HepG2 (cell line): ENCODE results near the gene MYO9A. TPM values are rescaled to one million over a fixed set of nuclear protein-coding genes. Genes with fewer than 3 reads are reported as not detected.

Experiments used
- ATAC-seq: fragments of 200-7000 bp; cut with Tn5 transposase; 3 replicates; pipeline ENCODE4 v1.9.1; 2020; ENCODE audit warnings: mild to moderate bottlenecking, moderate library complexity
- BruUV-seq: library from RNA; stranded (reverse); fragments of 400-500 nt; replicated peaks from 2 replicates; lab custom pipeline; 2021; lab: Mats Ljungman, UMichigan
- CTCF ChIA-PET: fragments of 300-600 bp; formaldehyde crosslinking; extraction: SDS; loops from one replicate; lab custom pipeline; 2021; ENCODE audit warnings: low total read pairs, inconsistent platforms, low intra/inter-chr PET ratio; lab: Yijun Ruan, JAX
- POLR2A ChIA-PET: fragments of 350-600 bp; sonication (Branson Sonifier 250); formaldehyde crosslinking; loops from one replicate; lab custom pipeline; 2020; ENCODE audit warnings: antibody characterized with exemption, inconsistent platforms; lab: Yijun Ruan, JAX
- DNase-seq: peaks from one replicate; pipeline ENCODE4 v3.0.0-alpha.2; 2015; ENCODE audit warnings: low spot score
- FAIRE-seq: peaks from 3 replicates; lab custom pipeline; 2011; peaks lifted over from hg19 to GRCh38; lab: Jason Lieb, UNC
- H2AFZ ChIP-seq: one replicate; pipeline ENCODE4 v1.6.1; 2011; ENCODE audit warnings: low read length, inconsistent platforms
- H3K27ac ChIP-seq: fragments of 300-600 bp; 3 replicates; pipeline ENCODE4 v1.8.0; 2011; ENCODE audit warnings: mixed run types, mild to moderate bottlenecking, mixed read lengths, low read length, inconsistent platforms; ENCODE audit not compliant: insufficient read depth; ENCODE audit errors: extremely low read length
- H3K27me3 ChIP-seq, 2 experiments: fragments of 200-600 bp in 1 of 2; 2 replicates in 1 of 2; 3 replicates in 1 of 2; pipeline versions ENCODE4 v1.6.0 to v1.8.0; 2011; ENCODE audit warnings: low read length in 2 of 2, mild to moderate bottlenecking in 2 of 2, moderate library complexity in 2 of 2, inconsistent platforms in 1 of 2; ENCODE audit not compliant: insufficient read depth in 2 of 2, control insufficient read depth in 1 of 2
- H3K36me3 ChIP-seq, 2 experiments: fragments of 200-600 bp in 1 of 2; replicated peaks in 1 of 2; 2 replicates in 1 of 2; 3 replicates in 1 of 2; pipeline versions ENCODE4 v1.5.1 to v1.8.0; 2011; ENCODE audit warnings: low read length in 2 of 2, inconsistent platforms in 1 of 2; ENCODE audit not compliant: insufficient read depth in 2 of 2, control insufficient read depth in 1 of 2
- H3K4me1 ChIP-seq: 2 replicates; pipeline ENCODE4 v1.5.1; 2012; ENCODE audit warnings: low read length, inconsistent platforms; ENCODE audit not compliant: insufficient read depth
- H3K4me2 ChIP-seq: 2 replicates; pipeline ENCODE4 v1.6.0; 2011; ENCODE audit warnings: low read depth, low read length, inconsistent platforms
- H3K4me3 ChIP-seq, 3 experiments: fragments of 200-600 bp in 1 of 3; sonication (generic), shearing (Covaris generic) in 1 of 3; replicated peaks in 1 of 3; 2 replicates each; pipeline ENCODE4 v1.5.1; 2011 to 2016; ENCODE audit warnings: low read length in 3 of 3, inconsistent platforms in 2 of 3, low read depth in 2 of 3, mild to moderate bottlenecking in 2 of 3, control low read depth in 1 of 3, mixed read lengths in 1 of 3; ENCODE audit not compliant: insufficient read depth in 1 of 3
- H3K79me2 ChIP-seq: one replicate; pipeline ENCODE4 v1.6.1; 2011; ENCODE audit warnings: low read length, inconsistent platforms; ENCODE audit not compliant: insufficient read depth
- H3K9ac ChIP-seq: 2 replicates; pipeline ENCODE4 v1.6.0; 2011; ENCODE audit warnings: mild to moderate bottlenecking, low read depth, low read length, inconsistent platforms; ENCODE audit not compliant: insufficient read depth
- H3K9me3 ChIP-seq: 2 replicates; pipeline ENCODE4 v1.5.1; 2012; ENCODE audit warnings: mild to moderate bottlenecking, low read length
- H4K20me1 ChIP-seq: 2 replicates; pipeline ENCODE4 v1.6.0; 2011; ENCODE audit warnings: inconsistent platforms, mild to moderate bottlenecking, low read length, moderate library complexity; ENCODE audit not compliant: insufficient read depth
- CBX1 ChIP-seq: IDR thresholded peaks from one replicate; pipeline ENCODE4 v1.6.1; 2016; ENCODE audit warnings: antibody characterized with exemption, low read depth
- CBX5 ChIP-seq: sonication (generic); formaldehyde crosslinking; IDR thresholded peaks from 2 replicates; pipeline ENCODE4 v1.4.0; 2020; ENCODE audit warnings: missing genetic modification reagents, borderline replicate concordance
- ERF ChIP-seq: IDR thresholded peaks from 2 replicates; pipeline ENCODE4 v1.6.1; 2018; ENCODE audit warnings: missing biosample characterization, missing genetic modification reagents
- FOXJ3 ChIP-seq: sonication (generic); formaldehyde crosslinking; IDR thresholded peaks from 2 replicates; pipeline ENCODE4 v1.4.0; 2020; ENCODE audit warnings: missing genetic modification reagents, mild to moderate bottlenecking, borderline replicate concordance
- JDP2 ChIP-seq: sonication (generic); formaldehyde crosslinking; IDR thresholded peaks from 2 replicates; pipeline ENCODE4 v1.8.1; 2022; ENCODE audit warnings: missing genetic modification reagents, borderline replicate concordance
- MTA3 ChIP-seq: sonication (generic); formaldehyde crosslinking; IDR thresholded peaks from 2 replicates; pipeline ENCODE4 v1.4.0; 2020; ENCODE audit warnings: missing genetic modification reagents
- NR3C1 ChIP-seq: sonication (generic); formaldehyde crosslinking; IDR thresholded peaks from 2 replicates; pipeline ENCODE4 v1.4.0; 2020; ENCODE audit warnings: missing genetic modification reagents
- RBM39 ChIP-seq: fragments of 200-400 bp; formaldehyde crosslinking; IDR thresholded peaks from one replicate; pipeline ENCODE4 v1.6.1; 2018; ENCODE audit warnings: antibody characterized with exemption, mild to moderate bottlenecking, low read depth, low read length; ENCODE audit not compliant: poor library complexity, severe bottlenecking
- ZNF619 ChIP-seq: sonication (generic); formaldehyde crosslinking; IDR thresholded peaks from 2 replicates; pipeline ENCODE4 v1.4.0; 2020; ENCODE audit warnings: mild to moderate bottlenecking, missing genetic modification reagents
- WGBS: methylation state at CpG from one replicate; pipeline ENCODE4 v1.1.6; 2017; ENCODE audit warnings: low lambda C conversion rate; 5-methylcytosine and 5-hydroxymethylcytosine counted together
- in situ Hi-C: cut with HindIII; loops from 2 replicates; pipeline ENCODE4 v1.10.0; 2017; ENCODE audit warnings: low pct_unique_long_range_greater_than_20kb; ENCODE audit not compliant: extremely low pct_ligation_motif_present
- intact Hi-C: fragments of 100-400 bp; cut with micrococcal nuclease; formaldehyde crosslinking; loops from one replicate; pipeline ENCODE4 v1.10.0; 2022; ENCODE audit not compliant: unreplicated experiment
- polyA plus RNA-seq, 8 experiments: library from polyadenylated mRNA; depleted of rRNA in 3 of 8; stranded (reverse) in 7 of 8; unstranded in 1 of 8; fragments of >200 nt; fragmentation: Illumina TruSeq in 4 of 8; extraction: Trizol in 4 of 8; gene quantifications; 2 replicates each; pipeline versions ENCODE4 v1.2.1 to v1.2.3, GENCODE V29; 2011 to 2016; ENCODE audit warnings: low read depth in 4 of 8, missing spikeins in 1 of 8, mixed read lengths in 1 of 8; ENCODE audit not compliant: insufficient read depth in 1 of 8
- total RNA-seq, 5 experiments: library from RNA; depleted of rRNA; stranded (reverse); fragments of >200 nt; fragmentation: Illumina TruSeq; extraction: Trizol; gene quantifications; 2 replicates each; pipeline ENCODE4 v1.2.3, GENCODE V29; 2016; ENCODE audit warnings: low read depth in 1 of 5
- TF ChIP-seq, protein P1 (sequence below): sonication (generic); formaldehyde crosslinking; IDR thresholded peaks from 2 replicates; pipeline ENCODE4 v1.9.0; 2021; ENCODE audit warnings: missing genetic modification reagents, borderline replicate concordance
- TF ChIP-seq, protein P2 (sequence below): sonication (generic); formaldehyde crosslinking; IDR thresholded peaks from 2 replicates; pipeline ENCODE4 v1.4.0; 2020; ENCODE audit warnings: missing genetic modification reagents, borderline replicate concordance
- TF ChIP-seq, protein P3 (sequence below): sonication (generic); formaldehyde crosslinking; IDR thresholded peaks from 2 replicates; pipeline ENCODE4 v1.5.1; 2020; ENCODE audit warnings: missing genetic modification reagents, mild to moderate bottlenecking, borderline replicate concordance
- TF ChIP-seq, protein P4 (sequence below): sonication (generic); formaldehyde crosslinking; IDR thresholded peaks from 2 replicates; pipeline ENCODE4 v1.5.0; 2020; ENCODE audit warnings: missing genetic modification reagents, mild to moderate bottlenecking, borderline replicate concordance

The MYO9A gene
- total and polyA plus RNA-seq, 2 of the 13 experiments (the other 11 are each of a cell fraction or from before 2014, with no cell fraction given), result 4.8 to 15.3 TPM

DNA sequence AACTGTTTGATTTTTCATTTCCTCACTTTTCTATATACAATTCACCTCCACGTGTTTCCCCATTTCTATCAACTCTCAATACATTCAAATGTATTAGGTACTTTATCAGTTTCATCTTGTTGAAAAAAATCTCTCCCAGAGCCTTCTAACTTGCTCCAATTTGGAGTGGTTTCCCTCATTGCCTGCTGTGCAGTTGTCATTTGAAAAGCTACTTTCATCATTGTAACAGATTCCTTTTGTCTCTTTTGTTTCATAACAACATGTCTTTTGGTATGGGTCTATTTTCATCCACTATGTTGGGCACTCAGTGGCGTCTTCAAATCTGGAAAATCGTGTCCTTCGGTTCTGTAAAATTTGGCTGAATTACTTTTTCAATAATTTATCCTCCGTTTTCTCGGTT is 232.6 kb downstream of the MYO9A start (continued):
- TF ChIP-seq RBM39 (no peak), FOXJ3 (CRISPR knock-in tag) (no peak), ZNF619 (CRISPR knock-in tag) (no peak), MTA3 (no peak)
- TF ChIP-seq, protein P1, sequence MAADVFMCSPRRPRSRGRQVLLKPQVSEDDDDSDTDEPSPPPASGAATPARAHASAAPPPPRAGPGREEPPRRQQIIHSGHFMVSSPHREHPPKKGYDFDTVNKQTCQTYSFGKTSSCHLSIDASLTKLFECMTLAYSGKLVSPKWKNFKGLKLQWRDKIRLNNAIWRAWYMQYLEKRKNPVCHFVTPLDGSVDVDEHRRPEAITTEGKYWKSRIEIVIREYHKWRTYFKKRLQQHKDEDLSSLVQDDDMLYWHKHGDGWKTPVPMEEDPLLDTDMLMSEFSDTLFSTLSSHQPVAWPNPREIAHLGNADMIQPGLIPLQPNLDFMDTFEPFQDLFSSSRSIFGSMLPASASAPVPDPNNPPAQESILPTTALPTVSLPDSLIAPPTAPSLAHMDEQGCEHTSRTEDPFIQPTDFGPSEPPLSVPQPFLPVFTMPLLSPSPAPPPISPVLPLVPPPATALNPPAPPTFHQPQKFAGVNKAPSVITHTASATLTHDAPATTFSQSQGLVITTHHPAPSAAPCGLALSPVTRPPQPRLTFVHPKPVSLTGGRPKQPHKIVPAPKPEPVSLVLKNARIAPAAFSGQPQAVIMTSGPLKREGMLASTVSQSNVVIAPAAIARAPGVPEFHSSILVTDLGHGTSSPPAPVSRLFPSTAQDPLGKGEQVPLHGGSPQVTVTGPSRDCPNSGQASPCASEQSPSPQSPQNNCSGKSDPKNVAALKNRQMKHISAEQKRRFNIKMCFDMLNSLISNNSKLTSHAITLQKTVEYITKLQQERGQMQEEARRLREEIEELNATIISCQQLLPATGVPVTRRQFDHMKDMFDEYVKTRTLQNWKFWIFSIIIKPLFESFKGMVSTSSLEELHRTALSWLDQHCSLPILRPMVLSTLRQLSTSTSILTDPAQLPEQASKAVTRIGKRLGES (CRISPR knock-in tag), result no peak

DNA sequence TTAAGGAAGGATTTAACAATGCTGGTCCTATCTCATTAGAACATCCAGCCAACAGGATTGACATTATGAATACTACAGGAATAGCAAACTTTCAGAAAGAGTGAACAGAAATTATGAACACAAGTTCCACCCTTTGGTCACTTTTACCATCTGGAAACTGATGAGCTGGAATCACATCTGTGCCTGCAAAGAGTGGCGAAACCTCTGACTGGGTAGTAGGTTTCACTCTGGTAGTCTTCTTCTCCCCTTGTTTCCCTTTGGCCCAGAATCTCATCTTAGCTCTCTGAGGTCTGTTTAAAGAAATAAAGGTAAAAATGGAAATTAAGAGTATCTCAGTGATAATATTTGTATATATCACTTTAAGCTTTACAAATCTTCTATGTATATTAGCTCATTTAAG is 234.5 kb downstream of the MYO9A start:
- Histone ChIP-seq H3K4me3 (no peak overlapping the region), H3K4me2 (no peak overlapping the region), H3K27me3 (no peaks in the 10 kb centered on the region), H2AFZ (no peak overlapping the region), H4K20me1 (no peaks in the 10 kb centered on the region), H3K9me3 (no peaks in the 10 kb centered on the region), H3K27ac (no peak overlapping the region), H3K9ac (no peak overlapping the region), H3K79me2 (no peaks in the 10 kb centered on the region), H3K4me1 (no peaks in the 10 kb centered on the region), H3K36me3 (no peaks in the 10 kb centered on the region)
- intact Hi-C loops (no loop called here), in situ Hi-C loops (no loop called here)
- ChIA-PET POLR2A (no interaction called here), CTCF (no interaction called here)
- no TSS peak for BruUV-seq
- ATAC-seq (no peak), FAIRE-seq (no peak), DNase-seq (no peak)
- 92% methylated on average over 1 of the region's 1 CpG for WGBS
- TF ChIP-seq ERF (CRISPR knock-in tag) (no peak), CBX1 (no peak), JDP2 (no peak), CBX5 (CRISPR knock-in tag) (no peak), NR3C1 (no peak)
- TF ChIP-seq, protein P2, sequence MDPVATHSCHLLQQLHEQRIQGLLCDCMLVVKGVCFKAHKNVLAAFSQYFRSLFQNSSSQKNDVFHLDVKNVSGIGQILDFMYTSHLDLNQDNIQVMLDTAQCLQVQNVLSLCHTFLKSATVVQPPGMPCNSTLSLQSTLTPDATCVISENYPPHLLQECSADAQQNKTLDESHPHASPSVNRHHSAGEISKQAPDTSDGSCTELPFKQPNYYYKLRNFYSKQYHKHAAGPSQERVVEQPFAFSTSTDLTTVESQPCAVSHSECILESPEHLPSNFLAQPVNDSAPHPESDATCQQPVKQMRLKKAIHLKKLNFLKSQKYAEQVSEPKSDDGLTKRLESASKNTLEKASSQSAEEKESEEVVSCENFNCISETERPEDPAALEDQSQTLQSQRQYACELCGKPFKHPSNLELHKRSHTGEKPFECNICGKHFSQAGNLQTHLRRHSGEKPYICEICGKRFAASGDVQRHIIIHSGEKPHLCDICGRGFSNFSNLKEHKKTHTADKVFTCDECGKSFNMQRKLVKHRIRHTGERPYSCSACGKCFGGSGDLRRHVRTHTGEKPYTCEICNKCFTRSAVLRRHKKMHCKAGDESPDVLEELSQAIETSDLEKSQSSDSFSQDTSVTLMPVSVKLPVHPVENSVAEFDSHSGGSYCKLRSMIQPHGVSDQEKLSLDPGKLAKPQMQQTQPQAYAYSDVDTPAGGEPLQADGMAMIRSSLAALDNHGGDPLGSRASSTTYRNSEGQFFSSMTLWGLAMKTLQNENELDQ (CRISPR knock-in tag), result no peak
- TF ChIP-seq, protein P3, sequence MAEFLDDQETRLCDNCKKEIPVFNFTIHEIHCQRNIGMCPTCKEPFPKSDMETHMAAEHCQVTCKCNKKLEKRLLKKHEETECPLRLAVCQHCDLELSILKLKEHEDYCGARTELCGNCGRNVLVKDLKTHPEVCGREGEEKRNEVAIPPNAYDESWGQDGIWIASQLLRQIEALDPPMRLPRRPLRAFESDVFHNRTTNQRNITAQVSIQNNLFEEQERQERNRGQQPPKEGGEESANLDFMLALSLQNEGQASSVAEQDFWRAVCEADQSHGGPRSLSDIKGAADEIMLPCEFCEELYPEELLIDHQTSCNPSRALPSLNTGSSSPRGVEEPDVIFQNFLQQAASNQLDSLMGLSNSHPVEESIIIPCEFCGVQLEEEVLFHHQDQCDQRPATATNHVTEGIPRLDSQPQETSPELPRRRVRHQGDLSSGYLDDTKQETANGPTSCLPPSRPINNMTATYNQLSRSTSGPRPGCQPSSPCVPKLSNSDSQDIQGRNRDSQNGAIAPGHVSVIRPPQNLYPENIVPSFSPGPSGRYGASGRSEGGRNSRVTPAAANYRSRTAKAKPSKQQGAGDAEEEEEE, result no peak
- TF ChIP-seq, protein P4, sequence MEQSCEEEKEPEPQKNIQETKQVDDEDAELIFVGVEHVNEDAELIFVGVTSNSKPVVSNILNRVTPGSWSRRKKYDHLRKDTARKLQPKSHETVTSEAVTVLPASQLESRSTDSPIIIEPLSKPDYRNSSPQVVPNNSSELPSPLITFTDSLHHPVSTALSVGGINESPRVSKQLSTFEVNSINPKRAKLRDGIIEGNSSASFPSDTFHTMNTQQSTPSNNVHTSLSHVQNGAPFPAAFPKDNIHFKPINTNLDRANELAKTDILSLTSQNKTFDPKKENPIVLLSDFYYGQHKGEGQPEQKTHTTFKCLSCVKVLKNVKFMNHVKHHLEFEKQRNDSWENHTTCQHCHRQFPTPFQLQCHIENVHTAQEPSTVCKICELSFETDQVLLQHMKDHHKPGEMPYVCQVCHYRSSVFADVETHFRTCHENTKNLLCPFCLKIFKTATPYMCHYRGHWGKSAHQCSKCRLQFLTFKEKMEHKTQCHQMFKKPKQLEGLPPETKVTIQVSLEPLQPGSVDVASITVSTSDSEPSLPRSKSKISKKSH, result no peak
